Stimulated activated CD8-positive, alpha-beta memory T cell treated with anti-CD3 and anti-CD28 coated beads, Interleukin-15, amount 100 ng/mL, for 24 hours (primary cell): Measurements from ENCODE around the gene EXOC7.

ENCODE experiments used
- DNase-seq: peaks from one replicate; pipeline ENCODE4 v3.0.0-alpha.2; 2020; ENCODE audit warnings: low read depth

EXOC7 gene

DNA sequence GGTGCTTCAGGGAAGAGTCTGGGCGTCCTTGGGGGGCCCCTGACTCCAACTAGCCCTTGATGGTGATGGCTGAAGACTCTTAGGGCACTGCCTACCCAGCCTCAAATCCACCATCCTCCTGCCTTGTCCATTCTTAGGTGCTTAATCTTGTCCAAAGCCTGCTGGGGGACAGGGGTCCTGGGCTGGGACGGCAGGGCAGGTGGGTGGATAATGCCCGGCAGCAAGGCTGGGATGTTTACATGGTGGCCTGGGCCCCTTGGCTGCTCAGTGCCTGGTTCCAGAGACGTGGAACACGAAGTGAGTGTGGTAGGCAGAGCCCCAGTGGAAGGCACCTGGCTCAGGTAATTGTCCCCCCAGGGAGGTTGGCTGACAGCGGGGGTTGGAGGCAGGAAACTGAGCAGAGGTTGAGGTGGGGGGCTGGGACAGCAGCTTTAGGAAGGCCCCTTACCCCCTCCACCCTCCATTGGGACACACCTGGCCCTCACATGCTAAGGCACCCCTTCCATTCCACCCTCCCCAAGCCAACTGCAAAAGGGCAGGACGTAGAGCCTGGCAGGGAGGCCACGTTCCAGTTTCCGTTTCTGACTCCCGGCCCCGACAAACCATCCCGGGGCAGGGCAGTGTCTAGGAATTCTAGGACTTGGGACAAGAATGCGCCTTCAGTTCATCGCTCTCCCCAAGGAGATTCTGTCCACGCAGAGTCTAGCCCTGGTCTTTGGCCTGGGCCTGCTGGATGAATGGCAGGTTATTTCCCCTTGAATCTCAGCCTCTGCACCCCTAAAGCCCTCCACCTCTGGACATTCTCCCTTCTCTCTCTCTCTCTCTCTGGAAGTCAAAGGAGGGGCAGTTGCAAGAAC is 35.5 kb upstream of the EXOC7 start:
- DNase-seq, result no peak

- no peak for DNase-seq
Observed at GRCh38 chr17:76138234-76138895, 34.8 kb upstream of the EXOC7 start.

DNA sequence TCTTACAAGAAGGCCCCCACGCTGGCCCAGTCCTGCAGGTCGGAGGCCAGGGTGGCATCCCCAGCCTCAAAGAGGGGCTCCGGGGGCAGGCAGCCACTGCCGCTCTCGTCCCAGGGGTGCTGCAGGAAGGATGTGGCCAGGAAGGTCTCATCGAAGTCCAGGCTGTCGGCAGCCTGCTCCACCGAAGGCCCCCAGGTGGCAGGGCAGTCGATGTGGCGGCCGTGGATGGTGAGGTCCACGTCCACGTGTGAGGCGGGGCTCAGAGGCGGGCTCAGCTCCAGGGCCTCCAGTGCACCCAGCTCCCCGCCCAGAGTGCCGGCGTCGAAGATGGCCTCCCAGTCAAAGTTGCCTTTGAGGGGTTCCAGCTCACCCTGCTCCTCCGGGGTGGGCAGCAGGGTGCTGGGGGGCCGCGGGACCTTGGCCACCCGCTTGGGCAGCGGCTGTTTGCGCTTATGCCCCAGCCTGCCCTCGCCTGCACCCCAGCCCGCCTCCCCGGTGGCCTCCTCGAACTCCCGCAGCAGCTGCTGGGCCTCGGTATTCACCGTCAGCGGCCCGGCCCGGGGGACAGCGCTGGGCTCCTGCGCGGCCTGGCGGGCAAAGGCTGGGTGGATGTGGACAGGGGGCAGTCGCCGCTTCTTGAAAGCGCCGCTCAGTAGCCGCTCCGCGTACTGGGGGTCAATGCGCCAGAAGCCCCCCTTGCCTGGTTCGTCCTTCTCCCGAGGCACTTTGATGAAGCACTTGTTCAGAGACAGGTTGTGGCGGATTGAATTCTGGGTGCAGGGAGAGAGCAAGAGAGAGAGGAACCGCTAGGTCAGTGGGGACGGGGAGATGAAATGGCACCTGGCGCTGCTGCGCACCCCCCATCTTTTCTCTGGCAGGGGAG is 34.0 kb upstream of the EXOC7 start:
- DNase-seq, result no peak

DNA sequence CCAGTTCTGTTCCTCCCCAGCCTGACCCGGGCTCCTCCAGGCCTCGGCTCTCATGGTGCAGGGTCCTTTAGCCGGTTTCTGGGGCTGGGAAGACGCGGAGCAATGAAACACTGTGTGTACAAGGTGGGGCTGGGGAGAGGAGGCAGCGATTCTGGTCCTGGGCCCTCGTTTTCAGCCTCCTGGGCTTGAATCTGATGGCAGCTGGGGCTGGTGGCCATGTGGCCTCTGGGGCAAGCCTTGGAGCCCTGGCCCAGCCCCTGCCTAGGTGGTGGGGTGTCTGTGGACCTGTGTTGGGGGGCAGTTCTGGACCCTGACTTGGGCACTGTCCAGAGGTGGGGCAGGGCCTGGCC is 33.4 kb upstream of the EXOC7 start:
- no peak for DNase-seq

GRCh38 chr17:76136276-76137000 is 32.9 kb upstream of the EXOC7 start:
- DNase-seq, result no peak

DNA sequence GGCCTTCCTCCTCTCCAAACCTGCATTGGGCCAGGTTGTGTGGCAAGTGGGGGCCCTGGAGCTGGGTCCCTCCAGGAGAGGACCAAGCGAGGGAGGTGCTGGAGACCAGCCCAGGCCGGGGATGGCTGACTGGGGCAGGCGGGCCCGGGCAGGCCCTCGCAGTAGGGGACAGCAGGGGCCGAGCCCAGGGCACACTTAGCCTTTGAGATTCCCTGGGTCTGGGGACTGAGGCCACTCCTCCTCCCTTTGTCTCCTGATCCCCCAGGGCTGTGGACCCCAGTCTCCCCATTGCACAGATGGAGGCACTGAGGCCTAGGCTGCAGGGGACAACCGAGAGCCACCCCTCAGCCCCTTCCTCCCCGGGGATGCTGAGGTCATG is 32.2 kb upstream of the EXOC7 start:
- no peak for DNase-seq

GRCh38 chr17:76134911-76135809 is 31.6 kb upstream of the EXOC7 start:
- no peak for DNase-seq

DNA sequence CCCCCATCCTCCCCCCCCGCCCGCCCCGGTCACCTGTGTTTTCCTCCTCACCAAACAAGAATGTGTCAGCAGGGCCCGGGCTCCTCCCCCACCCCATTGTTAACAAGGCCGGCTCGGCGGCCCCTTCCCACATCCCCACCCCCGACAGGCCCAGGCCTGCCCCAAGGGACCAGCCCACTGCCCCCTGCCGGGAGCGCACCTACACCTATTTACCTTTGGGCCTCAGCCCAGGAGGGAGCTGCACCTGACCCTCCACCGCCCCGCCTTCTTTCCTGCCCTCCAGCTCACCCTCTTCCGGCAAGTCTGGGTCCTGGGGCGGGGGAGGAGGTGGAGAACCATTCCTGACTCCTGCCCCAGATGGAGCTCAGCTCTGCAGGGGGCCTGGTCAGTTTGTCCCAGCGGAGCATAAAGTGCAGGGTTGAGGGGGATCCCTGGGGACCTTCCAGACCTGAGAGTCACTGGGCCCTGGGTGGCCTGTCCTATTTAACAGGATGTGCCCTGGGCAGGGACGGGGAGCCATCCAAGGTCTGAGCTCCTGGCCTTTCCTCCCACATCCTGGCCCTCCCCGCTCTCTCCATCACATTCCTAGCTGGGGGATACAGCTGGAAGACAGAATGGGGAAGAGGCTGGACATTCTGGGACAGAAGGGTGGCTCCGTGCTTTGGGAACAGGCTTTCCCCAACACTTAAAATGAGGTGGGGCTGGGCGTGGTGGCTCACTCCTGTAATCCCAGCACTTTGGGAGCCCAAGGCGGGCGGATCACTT is 29.2 kb upstream of the EXOC7 start:
- DNase-seq, result no peak

DNA sequence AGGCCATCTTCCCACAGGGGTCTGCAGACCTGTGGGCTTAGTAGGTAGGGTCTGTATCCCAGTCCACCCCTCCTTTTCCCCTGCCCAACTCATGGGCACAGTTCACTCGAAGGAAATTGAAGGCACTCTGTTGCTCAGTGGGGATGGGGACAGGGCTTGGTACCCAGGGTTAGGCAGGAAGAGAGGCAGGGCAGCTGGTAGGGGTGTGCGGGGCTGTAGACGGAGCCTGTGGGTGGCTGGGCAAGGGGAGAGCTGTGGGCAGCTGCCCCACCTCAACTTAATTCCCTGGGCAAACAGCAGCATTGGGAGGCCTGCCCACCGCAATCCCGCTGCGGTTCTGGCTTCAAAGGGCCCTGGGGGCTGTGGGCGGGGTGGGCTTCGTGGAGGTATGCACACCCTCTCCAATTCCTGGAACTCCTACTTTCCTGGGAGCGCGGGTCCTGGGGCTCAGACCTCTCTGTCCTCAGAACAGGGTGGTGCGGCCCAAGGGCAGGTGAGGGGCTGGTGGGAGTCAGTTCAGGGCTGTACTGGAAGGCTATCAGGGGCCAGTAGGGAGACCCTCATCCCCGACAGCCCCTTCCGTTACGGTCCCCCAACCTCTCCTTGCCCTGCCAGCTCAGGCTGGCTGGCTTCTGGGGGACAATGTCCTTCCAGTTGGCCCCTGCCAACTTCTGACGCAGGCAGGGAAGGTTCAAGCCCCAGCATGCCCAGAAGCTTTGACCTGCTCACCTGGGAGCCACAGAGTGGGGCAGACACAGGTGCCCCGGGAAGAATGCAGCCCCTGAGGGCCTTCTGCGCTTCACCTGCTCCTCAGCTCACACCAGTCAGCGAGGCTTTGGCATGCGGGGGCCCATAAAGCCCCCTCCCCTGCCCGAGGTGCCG is 28.3 kb upstream of the EXOC7 start:
- no peak for DNase-seq

- no peak for DNase-seq
Observed at GRCh38 chr17:76131051-76131691, 27.6 kb upstream of the EXOC7 start.

- DNase-seq, result no peak
Observed at GRCh38 chr17:76130473-76130872, 26.9 kb upstream of the EXOC7 start.

- DNase-seq, result no peak
Observed at GRCh38 chr17:76125922-76126321, 22.3 kb upstream of the EXOC7 start.

DNA sequence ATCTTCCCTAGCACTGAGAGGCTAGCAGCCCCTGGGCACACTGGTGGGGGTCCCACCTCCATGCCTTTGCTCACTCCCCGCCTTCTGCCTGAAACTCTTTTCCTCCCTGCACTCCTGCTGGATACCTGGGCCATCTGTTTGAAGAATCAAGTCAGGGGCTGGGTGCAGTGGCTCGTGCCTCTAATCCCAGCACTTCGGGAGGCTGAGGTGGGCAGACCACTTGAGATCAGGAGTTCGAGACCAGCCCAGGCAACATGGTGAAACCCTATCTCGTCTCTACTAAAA is 21.7 kb upstream of the EXOC7 start:
- no peak for DNase-seq

DNA sequence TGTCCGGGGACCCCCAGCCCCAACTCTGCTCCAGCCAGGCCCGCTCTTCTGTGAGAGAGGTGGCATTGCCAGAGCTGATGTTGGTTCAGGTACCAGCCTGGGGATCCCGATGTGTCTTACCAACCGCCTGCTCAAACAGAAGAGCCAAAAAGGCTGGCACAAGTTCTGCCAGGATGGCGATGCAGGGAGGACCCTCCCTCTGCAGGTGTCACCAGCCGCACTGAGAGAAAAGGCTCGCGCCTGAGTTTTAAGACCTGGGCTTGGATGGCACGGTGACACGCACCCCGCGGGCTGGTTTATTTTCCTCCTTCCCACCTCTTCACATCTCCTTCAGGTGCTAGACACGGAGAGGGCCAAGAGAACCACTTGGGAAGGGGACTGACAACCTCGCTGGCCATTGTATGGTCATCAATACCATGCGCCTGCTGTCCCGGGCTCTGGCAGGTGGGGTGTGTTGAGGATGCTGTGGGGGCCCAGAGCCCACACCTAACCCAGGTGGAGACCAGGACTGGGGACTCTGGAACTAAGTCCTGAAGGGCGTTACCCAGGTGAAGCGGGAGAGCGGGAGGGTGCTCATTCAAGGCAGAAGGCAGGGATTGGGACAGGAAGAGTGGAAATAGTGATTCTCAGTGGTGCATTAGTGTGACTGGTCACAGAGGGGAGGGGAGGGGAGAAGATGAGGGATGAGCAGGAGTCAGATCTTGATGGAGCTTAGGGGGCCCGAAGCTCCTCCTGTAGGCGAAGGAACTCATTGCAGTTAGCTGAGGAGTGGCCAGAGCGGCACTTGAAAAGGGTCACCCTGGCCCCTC is 21.2 kb upstream of the EXOC7 start:
- no peak for DNase-seq

- DNase-seq, result no peak
Observed at GRCh38 chr17:76123749-76124581, 20.4 kb upstream of the EXOC7 start.

DNA sequence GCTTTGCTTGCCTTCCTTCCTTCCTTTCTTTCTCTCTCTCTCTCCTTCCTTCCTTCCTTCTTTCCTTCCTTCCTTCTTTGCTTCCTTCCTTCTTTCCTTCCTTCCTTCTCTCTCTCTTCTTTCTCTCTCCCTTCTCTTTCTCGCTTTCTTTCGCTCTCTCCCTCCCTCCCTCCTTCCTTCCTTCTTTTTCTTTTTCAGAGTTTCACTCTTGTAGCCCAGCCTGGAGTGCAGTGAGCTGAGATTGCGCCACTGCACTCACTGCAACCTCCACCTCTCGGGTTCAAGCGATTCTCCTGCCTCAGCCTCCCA is 19.6 kb upstream of the EXOC7 start:
- no peak for DNase-seq

DNA sequence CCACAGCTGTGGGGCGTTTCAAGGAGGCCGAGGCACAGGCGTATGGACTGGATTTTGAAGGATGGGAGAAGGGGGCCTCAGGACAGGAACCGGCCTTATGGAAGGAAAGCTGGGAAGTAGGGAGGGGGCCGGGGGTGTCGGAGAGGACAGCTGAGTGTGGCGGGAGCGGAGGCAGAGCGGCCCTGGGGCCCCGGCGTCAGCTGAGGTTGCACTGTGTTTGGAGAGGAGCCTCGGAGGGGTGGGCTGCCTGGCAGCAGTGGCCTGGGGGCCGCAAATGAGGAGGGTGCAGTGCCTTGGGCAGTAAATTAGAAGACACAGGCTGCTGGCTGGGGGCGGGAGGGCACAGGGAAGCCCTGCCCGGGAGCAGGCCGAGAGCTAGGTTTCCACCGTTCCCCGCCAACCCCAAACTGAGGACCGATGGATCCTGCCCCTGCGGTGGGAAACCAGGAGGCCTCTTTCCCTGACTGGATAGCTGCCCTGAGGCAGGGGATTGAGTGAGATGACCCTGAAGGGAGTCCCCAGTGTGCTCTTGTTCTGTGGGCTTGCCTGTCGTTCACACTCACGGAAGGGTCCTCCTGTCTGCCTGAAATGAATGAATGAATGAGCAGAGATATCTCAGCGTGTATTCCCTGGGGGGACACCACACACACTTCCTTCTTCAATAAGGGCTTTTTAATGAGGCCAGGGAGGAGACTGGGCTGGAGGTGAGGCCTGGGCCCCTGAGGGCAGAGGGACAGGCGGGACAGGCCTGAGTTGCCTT is 19.0 kb upstream of the EXOC7 start:
- no peak for DNase-seq
